Right ventricle myocardium superior (tissue), 1 donor: ENCODE data around the gene TPRA1. TPM values are rescaled to one million over a fixed set of nuclear protein-coding genes. Genes with fewer than 3 reads are reported as not detected.
A peak's percentile ranks its signal among the peaks of the same experiment; 100 is the strongest.

Experiments used
- ATAC-seq: fragments of 200-7000 bp; cut with Tn5 transposase; one replicate; pipeline ENCODE4 v1.9.1; 2020; ENCODE audit warnings: mild to moderate bottlenecking; ENCODE audit not compliant: poor library complexity
- DNase-seq: peaks from one replicate; pipeline ENCODE4 v3.0.0-alpha.2; 2020
- intact Hi-C: fragments of 100-400 bp; cut with DNase I; formaldehyde crosslinking; loops from one replicate; pipeline ENCODE4 v1.11.2; 2022
- total RNA-seq: library from RNA; stranded (reverse); fragmentation: NEBNext Ultra II Directional; extraction: Animal tissue kit (Norgen Biotek cat#: 25700); gene quantifications from one replicate; pipeline ENCODE4 v1.2.1, GENCODE V29; 2021
- donor health status: DM: no; HTN: yes; CAD: no; lungs with severe emphysema.

TPRA1 gene
- total RNA-seq, 1 donor from 2014 or later = 17.8 TPM

- no peak for DNase-seq
- no peak for ATAC-seq
- intact Hi-C loops = no loop called here
These were observed 8.5 kb upstream of the TPRA1 start for GRCh38 chr3:127598841-127599570.

DNA sequence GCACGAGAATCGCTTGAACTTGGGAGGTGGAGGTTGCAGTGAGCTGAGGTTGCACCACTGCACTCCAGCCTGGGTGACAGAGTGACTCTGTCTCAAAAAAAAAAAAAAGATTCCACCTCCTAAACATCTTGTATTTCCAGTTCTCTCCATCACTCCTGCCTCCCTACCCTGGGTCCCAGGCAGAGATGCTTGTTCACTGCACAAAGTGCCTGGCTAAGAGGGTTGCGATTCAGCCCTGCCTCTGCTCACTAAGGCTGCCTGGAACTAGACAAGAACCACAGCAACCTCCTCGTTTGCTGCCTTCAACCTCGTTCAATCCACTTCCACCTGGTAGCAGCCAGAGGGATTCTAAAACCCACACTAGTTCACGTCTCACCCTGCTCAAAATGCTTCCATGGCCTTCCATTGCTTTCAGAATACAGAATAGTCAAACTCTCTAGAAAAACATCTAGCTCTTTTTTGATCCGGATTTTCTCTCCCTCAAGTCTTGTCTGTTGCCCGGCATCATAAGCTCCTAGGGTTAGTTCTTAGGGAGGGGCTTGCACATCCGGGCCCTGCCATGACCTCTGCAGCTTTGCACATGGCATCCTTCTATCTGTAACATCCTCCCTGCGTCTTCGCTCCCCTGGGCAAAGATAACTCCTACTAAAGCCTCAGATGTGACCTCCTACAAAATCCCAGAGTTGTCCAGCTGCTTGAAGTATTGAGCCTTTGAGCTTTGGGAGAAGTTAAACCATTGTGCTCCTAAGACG lies 6.7 kb upstream of the TPRA1 start:
- ATAC-seq (no peak), DNase-seq (no peak)
- intact Hi-C loops = no loop called here

DNA sequence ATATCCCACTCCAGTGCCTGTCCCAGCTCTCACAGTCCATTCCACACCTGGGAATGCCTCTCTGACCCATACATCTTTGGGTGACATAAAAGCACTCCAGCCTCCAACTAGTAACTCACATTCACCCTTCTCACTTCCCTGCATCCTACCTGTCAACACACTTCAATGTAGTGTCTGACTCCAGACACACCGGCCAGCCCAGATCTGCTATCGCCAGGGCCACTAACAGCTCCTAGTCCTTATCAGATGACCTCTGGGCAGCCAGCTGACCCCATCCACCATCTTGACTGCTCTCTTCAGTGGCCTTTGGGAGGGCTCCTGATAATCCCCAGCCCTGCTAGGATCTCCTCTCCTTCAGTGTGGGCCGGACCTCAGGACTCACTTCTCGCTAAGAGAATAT lies 4.8 kb upstream of the TPRA1 start:
- intact Hi-C loops = no loop called here
- DNase-seq (no peak), ATAC-seq (no peak)

DNA sequence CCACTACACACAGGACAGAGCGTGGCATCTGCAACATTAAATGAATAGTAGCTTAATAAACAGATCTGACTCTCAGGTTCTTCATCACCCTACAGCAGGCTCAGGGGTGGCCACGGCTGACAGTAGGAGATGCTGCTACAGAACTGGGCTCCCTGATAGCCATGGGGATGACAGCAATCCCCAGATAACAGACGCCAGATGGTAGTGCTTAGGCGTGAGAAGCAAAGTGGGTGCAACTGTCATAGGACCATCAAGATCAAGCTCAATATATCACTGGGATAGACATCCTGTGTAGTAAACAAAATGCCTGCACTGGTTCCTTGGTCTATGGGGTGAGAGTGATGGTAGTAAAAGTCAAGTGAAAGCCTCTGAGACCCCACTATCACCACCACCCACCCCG lies 2.6 kb upstream of the TPRA1 start:
- intact Hi-C loops = no loop called here
- DNase-seq (no peak), ATAC-seq (no peak)

DNA sequence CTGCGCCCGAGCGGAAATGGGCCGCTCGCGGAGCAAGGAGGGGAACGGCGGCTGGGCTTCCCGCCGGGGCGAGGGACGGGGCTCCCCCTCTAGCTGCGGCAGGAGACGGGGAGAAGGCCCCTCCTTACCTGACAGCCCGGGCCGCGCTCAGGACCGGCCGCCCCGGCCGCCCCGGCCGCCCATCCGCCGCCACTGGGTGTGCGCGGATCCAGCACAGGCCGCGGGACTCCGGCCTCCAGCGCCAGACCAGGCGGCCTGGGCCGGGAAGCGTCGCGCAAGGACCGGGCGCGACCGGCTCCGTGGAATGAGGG lies 296 bp downstream of the TPRA1 start:
- peak; percentile 75 for ATAC-seq
- peak; percentile 67 for DNase-seq
- intact Hi-C loops = no loop called here

- intact Hi-C loops = no loop called here
These were observed 792 bp downstream of the TPRA1 start for GRCh38 chr3:127589600-127590281.

DNA sequence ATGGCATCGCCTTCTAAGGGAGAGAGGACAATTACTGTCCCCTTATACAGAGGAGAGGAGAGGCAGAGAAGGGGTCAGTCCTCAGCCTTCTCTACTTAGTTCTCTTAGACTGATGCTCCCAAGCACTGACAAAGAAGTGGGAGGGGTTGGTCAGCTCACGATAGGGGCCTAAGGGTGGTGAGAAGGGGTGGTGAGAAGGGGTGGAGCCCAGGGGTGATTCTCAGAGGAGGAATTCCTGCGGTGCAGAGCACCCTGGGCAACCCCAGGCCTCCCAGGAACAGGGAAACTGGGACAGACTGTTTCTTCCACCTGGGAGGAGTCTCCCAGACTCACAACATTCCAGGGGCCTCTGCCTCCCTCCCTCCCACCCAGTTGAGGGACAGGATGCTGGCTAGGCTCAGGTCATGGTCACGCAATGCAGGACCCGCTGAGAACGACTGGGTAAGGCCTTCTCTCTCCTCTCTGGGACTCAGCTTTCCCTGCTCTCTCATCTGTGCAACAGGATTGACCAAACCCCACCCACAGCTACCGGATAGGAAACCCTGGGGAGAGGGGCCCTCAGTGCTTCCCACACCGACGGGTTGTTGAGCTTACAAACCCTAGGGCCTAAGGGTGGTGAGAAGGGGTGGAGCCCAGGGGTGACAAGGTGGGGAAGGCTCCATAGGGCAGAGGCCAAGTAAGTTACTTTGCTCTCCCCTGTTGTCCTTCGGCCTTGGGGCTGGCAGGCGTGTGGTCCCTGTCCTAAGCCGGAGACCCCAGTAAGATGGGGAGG lies 1.5 kb downstream of the TPRA1 start:
- intact Hi-C loops = no loop called here
- DNase-seq (no peak), ATAC-seq (no peak)

More at GRCh38 chr3:127589600-127590281, 792 bp downstream of the TPRA1 start:
- ATAC-seq = peak; percentile 20
- peak; percentile 44 for DNase-seq

DNA sequence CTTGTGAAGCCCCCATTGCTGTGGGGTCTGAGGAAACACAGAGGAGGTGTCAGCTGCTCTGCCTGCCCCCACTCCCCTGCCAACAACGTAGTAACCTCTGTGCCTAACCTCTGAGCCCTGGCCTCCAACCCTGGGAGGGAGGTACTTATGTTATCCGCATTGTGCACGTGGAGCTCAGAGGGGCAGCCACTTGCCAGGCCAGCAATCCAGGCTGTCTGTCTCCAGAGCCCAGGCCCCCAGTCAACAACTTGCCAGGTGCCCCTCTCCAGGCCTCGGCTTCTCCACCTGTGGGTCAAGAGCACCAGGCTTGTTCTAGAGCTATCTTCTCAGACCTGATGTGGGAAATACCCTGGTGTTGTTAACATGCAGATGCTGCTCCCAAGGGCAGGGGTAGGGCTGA lies 2.7 kb downstream of the TPRA1 start:
- DNase-seq (no peak), ATAC-seq (no peak)
- intact Hi-C loops = no loop called here

GRCh38 chr3:127585813-127586413 lies 4.6 kb downstream of the TPRA1 start:
- no peak for DNase-seq
- no peak for ATAC-seq
- intact Hi-C loops = no loop called here

DNA sequence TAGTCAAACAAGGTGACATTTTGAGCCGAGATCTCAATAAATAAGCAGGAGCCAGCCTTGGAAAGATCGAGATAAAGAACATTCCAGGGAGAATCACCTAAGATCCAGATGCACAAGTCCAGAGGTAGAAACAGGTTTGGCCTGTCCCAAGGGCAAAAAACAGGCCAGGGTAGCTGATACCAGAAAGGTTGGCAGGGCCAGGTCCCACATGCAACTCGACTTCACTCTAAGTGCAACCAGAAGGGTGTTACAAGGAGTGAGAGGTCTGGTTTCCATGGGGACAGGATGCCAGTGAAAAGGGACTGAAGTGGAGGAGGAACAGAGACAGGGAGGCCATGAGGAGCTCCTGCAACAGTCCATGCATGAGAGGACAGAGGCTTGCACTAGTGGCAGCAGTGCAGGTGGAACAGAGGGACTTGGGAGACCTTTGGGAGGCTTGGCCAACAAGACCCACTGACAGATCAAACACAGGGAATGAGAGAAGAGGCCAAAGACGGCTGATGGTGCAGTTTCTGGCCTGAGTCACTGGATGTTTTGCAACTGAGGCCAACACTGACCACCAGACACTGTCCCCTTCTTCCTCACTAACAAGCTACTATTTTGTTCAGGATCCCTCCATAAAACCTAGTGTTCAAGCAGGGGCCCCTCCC lies 5.2 kb downstream of the TPRA1 start:
- ATAC-seq (no peak), DNase-seq (no peak)

GRCh38 chr3:127584734-127585133 lies 5.8 kb downstream of the TPRA1 start:
- DNase-seq (no peak), ATAC-seq (no peak)
- intact Hi-C loops = no loop called here

More for the DNA sequence above, 5.2 kb downstream of the TPRA1 start:
- intact Hi-C loops = no loop called here

DNA sequence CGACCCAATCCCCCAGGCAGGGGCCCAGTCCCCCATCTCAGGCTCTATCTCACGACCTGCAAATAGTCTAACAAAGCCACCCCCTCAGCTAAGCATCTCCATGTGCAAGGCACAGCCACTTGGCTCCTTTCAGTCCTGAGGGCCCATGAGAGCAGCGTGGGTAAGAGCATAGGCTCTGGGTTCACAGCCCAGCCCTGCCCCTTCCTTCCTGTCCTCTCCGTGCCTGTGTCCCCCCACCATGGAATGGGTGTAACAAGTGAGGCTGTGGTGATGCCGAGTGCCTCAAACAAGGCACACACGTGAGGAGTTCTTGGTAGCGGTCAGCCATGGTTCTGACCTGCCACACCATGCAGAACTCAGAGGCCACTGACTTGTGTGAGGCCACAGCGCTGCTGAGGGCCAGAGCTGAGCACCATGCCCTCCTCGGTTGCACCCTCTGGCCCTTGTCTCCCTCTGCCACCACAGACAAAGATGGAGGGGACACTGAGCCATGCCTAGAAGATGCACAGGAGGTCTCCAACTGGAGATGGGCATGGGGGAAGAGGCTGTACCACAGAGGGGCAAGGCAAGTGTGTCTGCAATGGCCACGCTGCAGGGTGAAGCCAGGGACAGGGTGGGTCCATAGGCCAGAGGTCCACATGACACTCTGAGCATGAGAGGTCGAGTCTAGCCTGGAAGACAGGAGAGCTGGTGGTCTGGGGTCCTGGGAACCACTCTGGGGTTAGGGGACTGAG lies 10.0 kb downstream of the TPRA1 start:
- intact Hi-C loops = no loop called here
- ATAC-seq (no peak), DNase-seq (no peak)

DNA sequence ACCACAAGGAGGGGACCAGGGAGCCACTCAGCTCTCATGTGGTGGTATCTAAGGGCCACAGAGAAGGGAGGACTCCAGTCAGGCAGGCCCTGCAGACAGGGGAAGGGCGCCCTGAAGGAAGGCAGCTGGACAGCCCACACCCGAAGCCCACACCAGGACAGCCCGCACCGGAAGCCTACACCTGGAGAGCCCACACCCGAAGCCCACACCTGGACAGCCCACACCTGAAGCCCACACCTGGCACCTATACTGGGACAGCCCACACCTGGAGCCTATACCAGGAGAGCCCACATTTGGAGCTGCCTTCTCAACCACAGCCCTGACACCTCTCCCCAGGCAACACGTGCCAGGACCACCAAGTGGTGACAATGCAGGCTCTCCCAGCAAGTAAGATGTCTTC lies 11.7 kb downstream of the TPRA1 start:
- no peak for DNase-seq
- intact Hi-C loops = loop anchor here (10.0 kb wide), 1 partner anchor 396 kb away; no protein-coding TSS in a partner anchor
- ATAC-seq = no peak

DNA sequence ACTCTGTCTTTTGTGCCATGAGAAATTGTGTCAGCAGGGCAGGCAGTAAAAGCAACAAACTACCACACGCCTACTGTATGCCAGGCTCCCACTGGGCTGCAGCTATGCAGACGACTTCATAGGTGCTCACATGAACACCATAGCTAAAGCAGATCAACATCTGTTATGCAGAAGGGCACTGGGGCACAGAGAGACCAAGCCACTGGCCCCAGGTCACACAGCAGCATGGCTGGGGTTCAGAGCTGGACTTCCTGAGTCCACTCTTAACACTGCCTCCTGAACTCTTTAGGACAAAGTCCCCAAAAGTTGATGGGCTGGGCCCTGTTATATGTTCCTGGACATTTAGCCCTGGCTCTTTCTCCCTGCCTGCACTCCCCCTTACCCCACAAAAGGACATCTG lies 12.4 kb downstream of the TPRA1 start:
- ATAC-seq = no peak
- no peak for DNase-seq
- intact Hi-C loops = loop anchor here (10.0 kb wide), 1 partner anchor 397 kb away; no protein-coding TSS in a partner anchor

GRCh38 chr3:127577448-127577847 lies 13.1 kb downstream of the TPRA1 start:
- no peak for ATAC-seq
- DNase-seq = no peak

DNA sequence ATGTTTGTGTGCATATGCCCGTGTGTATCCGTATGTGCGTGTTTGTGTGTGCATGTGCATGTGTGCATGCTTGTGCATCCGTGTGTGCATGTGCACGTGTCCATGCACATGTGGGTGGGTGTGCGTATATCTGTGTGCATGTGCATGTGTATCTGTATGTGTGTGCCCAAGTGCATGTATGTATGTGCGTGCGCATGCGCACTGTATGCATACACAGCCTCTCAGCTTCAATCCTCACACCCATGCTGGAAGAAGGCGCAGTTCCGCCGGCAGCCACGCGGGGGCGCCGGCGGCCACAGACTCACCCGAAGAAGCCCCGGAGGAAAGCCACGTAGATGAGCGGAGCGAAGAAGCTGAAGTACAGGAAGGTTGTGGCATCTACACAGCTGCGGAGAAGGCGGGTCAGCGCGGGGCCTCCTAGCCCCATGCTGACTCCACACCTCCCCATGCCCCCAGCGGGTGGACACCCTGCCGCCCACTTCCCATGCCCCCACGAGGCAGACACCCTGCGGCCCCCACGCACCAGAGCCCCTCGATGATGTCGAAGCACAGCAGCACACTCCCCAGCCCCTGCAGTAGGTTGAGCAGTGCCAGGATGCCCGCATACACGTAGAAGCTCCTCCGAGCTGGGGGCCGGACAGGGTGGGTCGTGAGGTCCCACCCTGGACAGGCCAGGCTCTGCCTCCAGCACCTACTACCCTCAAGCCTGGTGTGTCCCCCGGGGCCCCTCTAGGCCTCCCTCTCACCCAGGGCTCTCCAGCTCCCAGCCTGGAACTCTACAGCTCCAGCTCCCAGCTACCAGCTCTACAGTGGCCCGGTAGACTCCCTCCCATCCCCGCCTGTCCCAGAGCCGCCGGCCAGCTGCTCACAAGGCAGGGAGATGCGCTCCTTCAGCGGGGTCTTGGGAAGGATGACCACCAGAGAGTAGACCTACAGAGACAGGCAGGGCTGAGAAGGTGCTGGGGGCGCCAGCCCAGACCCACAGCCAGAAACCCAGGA lies 15.4 kb downstream of the TPRA1 start:
- intact Hi-C loops = loop anchor here (10.0 kb wide), 1 partner anchor 400 kb away; no protein-coding TSS in a partner anchor
- DNase-seq (peak; percentile 92), ATAC-seq (peak; percentile 92)

More at GRCh38 chr3:127577448-127577847, 13.1 kb downstream of the TPRA1 start:
- intact Hi-C loops = loop anchor here (10.0 kb wide), 1 partner anchor 397 kb away; no protein-coding TSS in a partner anchor
